CD4-positive, alpha-beta T cell treated with Interleukin-10 for 1 hour (primary cell): Measurements from ENCODE around the gene SGTA.

Experiments used
- DNase-seq: peaks from one replicate; pipeline ENCODE4 v3.0.0-alpha.2; 2020

Gene SGTA

GRCh38 chr19:2768365-2769132 lies 14.5 kb downstream of the SGTA start:
- DNase-seq = no peak

GRCh38 chr19:2767688-2768087 lies 15.4 kb downstream of the SGTA start:
- DNase-seq = no peak

GRCh38 chr19:2766594-2767372 lies 16.3 kb downstream of the SGTA start:
- DNase-seq = no peak

GRCh38 chr19:2765376-2765775 lies 17.7 kb downstream of the SGTA start:
- no peak for DNase-seq

GRCh38 chr19:2764945-2765344 lies 18.1 kb downstream of the SGTA start:
- no peak for DNase-seq

- no peak for DNase-seq
These were observed 19.4 kb downstream of the SGTA start for GRCh38 chr19:2763687-2764086.

GRCh38 chr19:2762783-2763496 lies 20.1 kb downstream of the SGTA start:
- DNase-seq = no peak

GRCh38 chr19:2761876-2762782 lies 20.9 kb downstream of the SGTA start:
- no peak for DNase-seq

- no peak for DNase-seq
These were observed 21.8 kb downstream of the SGTA start for GRCh38 chr19:2761309-2761677.

GRCh38 chr19:2759965-2760364 lies 23.1 kb downstream of the SGTA start:
- DNase-seq = no peak

- DNase-seq = no peak
These were observed 23.7 kb downstream of the SGTA start for GRCh38 chr19:2759362-2759761.

- DNase-seq = no peak
These were observed 24.3 kb downstream of the SGTA start for GRCh38 chr19:2758601-2759313.

- DNase-seq = no peak
These were observed 25.9 kb downstream of the SGTA start for GRCh38 chr19:2756921-2757881.

- no peak for DNase-seq
These were observed 26.6 kb downstream of the SGTA start for GRCh38 chr19:2756477-2756876.

- DNase-seq = no peak
These were observed 27.3 kb downstream of the SGTA start for GRCh38 chr19:2755811-2756210.

- DNase-seq = no peak
These were observed 27.7 kb downstream of the SGTA start for GRCh38 chr19:2755448-2755705.

- no peak for DNase-seq
These were observed 28.2 kb downstream of the SGTA start for GRCh38 chr19:2754659-2755447.

GRCh38 chr19:2751438-2751830 lies 31.6 kb downstream of the SGTA start:
- no peak for DNase-seq

- DNase-seq = no peak
These were observed 32.1 kb downstream of the SGTA start for GRCh38 chr19:2750808-2751437.

- no peak for DNase-seq
These were observed 35.7 kb downstream of the SGTA start for GRCh38 chr19:2747349-2747748.
